Stimulated activated CD8-positive, alpha-beta memory T cell treated with anti-CD3 and anti-CD28 coated beads, Interleukin-2, amount 100 ng/mL, for 1 hour (primary cell): ENCODE measurements around the gene MYO9A.

ENCODE experiments used
- DNase-seq, 2 donors: peaks; one replicate each; pipeline ENCODE4 v3.0.0-alpha.2; 2020; ENCODE audit warnings: low read depth in 2 of 2

MYO9A gene

GRCh38 chr15:71808311-71809020, 309.5 kb downstream of the MYO9A start:
- DNase-seq = no peak

GRCh38 chr15:71807691-71808091, 310.3 kb downstream of the MYO9A start:
- DNase-seq = no peak

- no peak for DNase-seq
Observed at GRCh38 chr15:71807125-71807629, 310.8 kb downstream of the MYO9A start.

GRCh38 chr15:71806452-71806931, 311.5 kb downstream of the MYO9A start:
- no peak for DNase-seq

- DNase-seq = no peak
Observed at GRCh38 chr15:71804695-71805470, 313.1 kb downstream of the MYO9A start.

- no peak for DNase-seq
Observed at GRCh38 chr15:71804226-71804625, 313.7 kb downstream of the MYO9A start.

- no peak for DNase-seq
Observed at GRCh38 chr15:71802770-71803169, 315.2 kb downstream of the MYO9A start.

- no peak for DNase-seq
Observed at GRCh38 chr15:71801935-71802655, 315.9 kb downstream of the MYO9A start.

GRCh38 chr15:71800835-71801745, 316.9 kb downstream of the MYO9A start:
- DNase-seq = no peak

GRCh38 chr15:71800190-71800589, 317.8 kb downstream of the MYO9A start:
- no peak for DNase-seq

- no peak for DNase-seq
Observed at GRCh38 chr15:71798641-71799040, 319.3 kb downstream of the MYO9A start.

GRCh38 chr15:71792521-71792920, 325.4 kb downstream of the MYO9A start:
- DNase-seq = no peak

GRCh38 chr15:71791975-71792374, 326.0 kb downstream of the MYO9A start:
- no peak for DNase-seq

GRCh38 chr15:71790081-71790480, 327.9 kb downstream of the MYO9A start:
- DNase-seq = no peak

- no peak for DNase-seq
Observed at GRCh38 chr15:71789616-71790015, 328.3 kb downstream of the MYO9A start.

- DNase-seq = no peak
Observed at GRCh38 chr15:71788646-71789579, 329.0 kb downstream of the MYO9A start.

- DNase-seq = no peak
Observed at GRCh38 chr15:71786673-71787072, 331.3 kb downstream of the MYO9A start.

- DNase-seq = no peak
Observed at GRCh38 chr15:71785996-71786395, 332.0 kb downstream of the MYO9A start.

GRCh38 chr15:71784719-71785118, 333.2 kb downstream of the MYO9A start:
- DNase-seq = no peak
